GM23338 (cell line): ENCODE data around the gene NADK. TPM values are rescaled to one million over a fixed set of nuclear protein-coding genes. Genes with fewer than 3 reads are reported as not detected.

Experiments
- ATAC-seq: fragments of 200-7000 bp; cut with Tn5 transposase; 3 replicates; pipeline ENCODE4 v1.9.1; 2020
- DNase-seq: peaks from one replicate; pipeline ENCODE4 v3.0.0-alpha.2; 2015; ENCODE audit warnings: low spot score
- H2AFZ ChIP-seq: fragments of 200-600 bp; sonication (generic); 2 replicates; pipeline ENCODE4 v1.8.0; 2016; ENCODE audit warnings: antibody characterized with exemption, mild to moderate bottlenecking, moderate library complexity
- H3F3A ChIP-seq: fragments of 200-600 bp; sonication (generic); replicated peaks from 2 replicates; pipeline ENCODE4 v1.8.0; 2017; ENCODE audit warnings: antibody characterized with exemption, mixed run types, low read depth
- H3K27ac ChIP-seq: fragments of 200-600 bp; sonication (generic); 2 replicates; pipeline ENCODE4 v1.6.1; 2016; ENCODE audit warnings: low read depth
- H3K27me3 ChIP-seq: fragments of 200-600 bp; sonication (generic); 2 replicates; pipeline ENCODE4 v1.8.0; 2016; ENCODE audit warnings: mild to moderate bottlenecking, mixed run types, moderate library complexity; ENCODE audit not compliant: insufficient read depth
- H3K36me3 ChIP-seq: fragments of 200-600 bp; sonication (generic); 2 replicates; pipeline ENCODE4 v1.8.0; 2016; ENCODE audit warnings: mild to moderate bottlenecking; ENCODE audit not compliant: insufficient read depth
- H3K4me1 ChIP-seq: fragments of 200-600 bp; sonication (generic); 2 replicates; pipeline ENCODE4 v1.8.0; 2016; ENCODE audit warnings: mild to moderate bottlenecking, moderate library complexity; ENCODE audit not compliant: insufficient read depth
- H3K4me2 ChIP-seq: fragments of 200-600 bp; sonication (generic); 2 replicates; pipeline ENCODE4 v1.7.1; 2017; ENCODE audit warnings: mixed run types
- H3K4me3 ChIP-seq: fragments of 200-600 bp; sonication (generic); 2 replicates; pipeline ENCODE4 v1.6.1; 2016; ENCODE audit warnings: mixed run types
- H3K79me2 ChIP-seq: fragments of 200-600 bp; sonication (generic); replicated peaks from 2 replicates; pipeline ENCODE4 v1.8.0; 2017; ENCODE audit warnings: mild to moderate bottlenecking; ENCODE audit not compliant: insufficient read depth
- H3K9me2 ChIP-seq: fragments of 200-600 bp; sonication (generic); 2 replicates; pipeline ENCODE4 v1.8.0; 2017; ENCODE audit not compliant: insufficient read depth
- H4K20me1 ChIP-seq: fragments of 200-600 bp; sonication (generic); replicated peaks from 2 replicates; pipeline ENCODE4 v1.8.0; 2017; ENCODE audit warnings: mild to moderate bottlenecking; ENCODE audit not compliant: insufficient read depth
- H3K27ac Mint-ChIP-seq: 2 replicates; pipeline ENCODE4 v1.8.0; 2020; ENCODE audit warnings: inconsistent platforms, mild to moderate bottlenecking, moderate library complexity, mixed read lengths
- H3K27me3 Mint-ChIP-seq: 3 replicates; pipeline ENCODE4 v1.8.0; 2022; ENCODE audit warnings: low read depth, mild to moderate bottlenecking, moderate library complexity, mixed read lengths, inconsistent platforms; ENCODE audit not compliant: insufficient read depth, poor library complexity
- H3K36me3 Mint-ChIP-seq: 3 replicates; pipeline ENCODE4 v1.8.0; 2021; ENCODE audit warnings: low read depth, mild to moderate bottlenecking, inconsistent platforms, moderate library complexity, mixed read lengths
- H3K4me1 Mint-ChIP-seq: 3 replicates; pipeline ENCODE4 v1.8.0; 2020; ENCODE audit warnings: mild to moderate bottlenecking, inconsistent platforms, mixed read lengths
- H3K4me3 Mint-ChIP-seq: 3 replicates; pipeline ENCODE4 v1.8.0; 2021; ENCODE audit warnings: moderate library complexity, mild to moderate bottlenecking, inconsistent platforms, mixed read lengths
- H3K9me3 Mint-ChIP-seq: 3 replicates; pipeline ENCODE4 v1.8.0; 2020; ENCODE audit warnings: moderate library complexity, mild to moderate bottlenecking, inconsistent platforms, mixed read lengths
- CREB1 ChIP-seq: fragments of 250-450 bp; sonication (Bioruptor Pico); IDR thresholded peaks from 2 replicates; pipeline ENCODE4 v1.5.0; 2020; ENCODE audit warnings: low read depth, mild to moderate bottlenecking, moderate library complexity
- NANOG ChIP-seq: IDR thresholded peaks from 2 replicates; pipeline ENCODE4 v1.6.1; 2016; ENCODE audit warnings: antibody characterized with exemption, borderline replicate concordance
- POLR2AphosphoS5 ChIP-seq: IDR thresholded peaks from 2 replicates; pipeline ENCODE4 v1.6.1; 2016; ENCODE audit warnings: antibody characterized with exemption, low read depth
- STAT1 ChIP-seq: IDR thresholded peaks from one replicate; pipeline ENCODE4 v1.6.1; 2016; ENCODE audit warnings: antibody characterized with exemption; ENCODE audit not compliant: unreplicated experiment
- ZNF331 ChIP-seq: fragments of 250-450 bp; sonication (Bioruptor Pico); IDR thresholded peaks from 2 replicates; pipeline ENCODE4 v1.5.0; 2020; ENCODE audit warnings: low read depth, mild to moderate bottlenecking, moderate library complexity
- polyA plus RNA-seq: library from polyadenylated mRNA; unstranded; fragments of >200 nt; fragmentation: Nextera tagmentation; extraction: Ambion mirVana; gene quantifications from 2 replicates; pipeline ENCODE4 v1.2.1, GENCODE V29; 2016
- total RNA-seq: library from RNA; depleted of rRNA; stranded (reverse); fragments of >200 nt; shearing (Covaris generic); gene quantifications from 2 replicates; pipeline ENCODE4 v1.2.3, GENCODE V29; 2014
- TF ChIP-seq, protein P1 (sequence below): IDR thresholded peaks from one replicate; pipeline ENCODE4 v1.6.1; 2018; ENCODE audit warnings: antibody characterized with exemption; ENCODE audit not compliant: unreplicated experiment
- TF ChIP-seq, protein P2 (sequence below): IDR thresholded peaks from 2 replicates; pipeline ENCODE4 v1.6.1; 2016; ENCODE audit warnings: antibody characterized with exemption
- TF ChIP-seq, protein P3 (sequence below): fragments of 250-450 bp; sonication (Bioruptor Pico); IDR thresholded peaks from 2 replicates; pipeline ENCODE4 v1.5.0; 2020; ENCODE audit warnings: mild to moderate bottlenecking, moderate library complexity

Gene NADK
- total and polyA plus RNA-seq, 2 experiments from 2014 or later: 45.3 to 73.2 TPM

DNA sequence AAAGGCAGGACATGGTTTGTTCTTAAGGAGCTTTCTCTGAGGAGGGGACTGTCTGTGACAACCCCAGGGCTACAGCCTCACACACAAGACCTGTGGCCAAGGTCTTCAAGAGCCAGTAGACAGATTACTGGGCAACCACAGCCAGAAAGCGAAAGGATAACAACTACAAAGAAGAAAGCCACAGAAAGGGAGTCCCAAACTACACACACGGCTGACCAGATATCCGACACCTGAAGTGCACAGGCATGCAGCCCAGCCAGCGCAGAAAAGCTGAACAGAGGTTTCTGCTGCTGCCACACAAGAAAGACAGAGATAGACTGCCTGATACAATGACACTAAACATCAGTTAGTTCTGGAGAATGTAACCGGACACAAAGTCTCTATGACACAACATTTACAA is 21.4 kb upstream of the NADK start:
- Histone ChIP-seq H3K79me2 (peaks cover 71% of the 10 kb centered on the region), H3F3A (peaks cover 41% of the 10 kb centered on the region), H3K4me2 (no peak overlapping the region), H2AFZ (no peak overlapping the region), H4K20me1 (peaks cover 24% of the 10 kb centered on the region), H3K9me2 (no peaks in the 10 kb centered on the region), H3K27ac (peak overlapping the region; percentile 24; the same call in 1 of the 2 replicates), H3K36me3 (peaks cover 39% of the 10 kb centered on the region), H3K4me1 (no peaks in the 10 kb centered on the region), H3K4me3 (no peak overlapping the region), H3K27me3 (no peaks in the 10 kb centered on the region)
- DNase-seq (no peak), ATAC-seq (no peak)
- Mint-ChIP-seq H3K4me3 (no peak overlapping the region), H3K9me3 (no peaks in the 10 kb centered on the region), H3K27me3 (peaks cover 2% of the 10 kb centered on the region), H3K4me1 (no peaks in the 10 kb centered on the region), H3K36me3 (peaks cover 71% of the 10 kb centered on the region), H3K27ac (peak overlapping the region; percentile 29)
- TF ChIP-seq, protein P1, sequence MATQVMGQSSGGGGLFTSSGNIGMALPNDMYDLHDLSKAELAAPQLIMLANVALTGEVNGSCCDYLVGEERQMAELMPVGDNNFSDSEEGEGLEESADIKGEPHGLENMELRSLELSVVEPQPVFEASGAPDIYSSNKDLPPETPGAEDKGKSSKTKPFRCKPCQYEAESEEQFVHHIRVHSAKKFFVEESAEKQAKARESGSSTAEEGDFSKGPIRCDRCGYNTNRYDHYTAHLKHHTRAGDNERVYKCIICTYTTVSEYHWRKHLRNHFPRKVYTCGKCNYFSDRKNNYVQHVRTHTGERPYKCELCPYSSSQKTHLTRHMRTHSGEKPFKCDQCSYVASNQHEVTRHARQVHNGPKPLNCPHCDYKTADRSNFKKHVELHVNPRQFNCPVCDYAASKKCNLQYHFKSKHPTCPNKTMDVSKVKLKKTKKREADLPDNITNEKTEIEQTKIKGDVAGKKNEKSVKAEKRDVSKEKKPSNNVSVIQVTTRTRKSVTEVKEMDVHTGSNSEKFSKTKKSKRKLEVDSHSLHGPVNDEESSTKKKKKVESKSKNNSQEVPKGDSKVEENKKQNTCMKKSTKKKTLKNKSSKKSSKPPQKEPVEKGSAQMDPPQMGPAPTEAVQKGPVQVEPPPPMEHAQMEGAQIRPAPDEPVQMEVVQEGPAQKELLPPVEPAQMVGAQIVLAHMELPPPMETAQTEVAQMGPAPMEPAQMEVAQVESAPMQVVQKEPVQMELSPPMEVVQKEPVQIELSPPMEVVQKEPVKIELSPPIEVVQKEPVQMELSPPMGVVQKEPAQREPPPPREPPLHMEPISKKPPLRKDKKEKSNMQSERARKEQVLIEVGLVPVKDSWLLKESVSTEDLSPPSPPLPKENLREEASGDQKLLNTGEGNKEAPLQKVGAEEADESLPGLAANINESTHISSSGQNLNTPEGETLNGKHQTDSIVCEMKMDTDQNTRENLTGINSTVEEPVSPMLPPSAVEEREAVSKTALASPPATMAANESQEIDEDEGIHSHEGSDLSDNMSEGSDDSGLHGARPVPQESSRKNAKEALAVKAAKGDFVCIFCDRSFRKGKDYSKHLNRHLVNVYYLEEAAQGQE: no peak
- TF ChIP-seq CREB1 (no peak), STAT1 (no peak), NANOG (no peak), POLR2AphosphoS5 (no peak), ZNF331 (CRISPR knock-in tag) (no peak)
- TF ChIP-seq, protein P2, sequence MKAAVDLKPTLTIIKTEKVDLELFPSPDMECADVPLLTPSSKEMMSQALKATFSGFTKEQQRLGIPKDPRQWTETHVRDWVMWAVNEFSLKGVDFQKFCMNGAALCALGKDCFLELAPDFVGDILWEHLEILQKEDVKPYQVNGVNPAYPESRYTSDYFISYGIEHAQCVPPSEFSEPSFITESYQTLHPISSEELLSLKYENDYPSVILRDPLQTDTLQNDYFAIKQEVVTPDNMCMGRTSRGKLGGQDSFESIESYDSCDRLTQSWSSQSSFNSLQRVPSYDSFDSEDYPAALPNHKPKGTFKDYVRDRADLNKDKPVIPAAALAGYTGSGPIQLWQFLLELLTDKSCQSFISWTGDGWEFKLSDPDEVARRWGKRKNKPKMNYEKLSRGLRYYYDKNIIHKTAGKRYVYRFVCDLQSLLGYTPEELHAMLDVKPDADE: no peak
- TF ChIP-seq, protein P3, sequence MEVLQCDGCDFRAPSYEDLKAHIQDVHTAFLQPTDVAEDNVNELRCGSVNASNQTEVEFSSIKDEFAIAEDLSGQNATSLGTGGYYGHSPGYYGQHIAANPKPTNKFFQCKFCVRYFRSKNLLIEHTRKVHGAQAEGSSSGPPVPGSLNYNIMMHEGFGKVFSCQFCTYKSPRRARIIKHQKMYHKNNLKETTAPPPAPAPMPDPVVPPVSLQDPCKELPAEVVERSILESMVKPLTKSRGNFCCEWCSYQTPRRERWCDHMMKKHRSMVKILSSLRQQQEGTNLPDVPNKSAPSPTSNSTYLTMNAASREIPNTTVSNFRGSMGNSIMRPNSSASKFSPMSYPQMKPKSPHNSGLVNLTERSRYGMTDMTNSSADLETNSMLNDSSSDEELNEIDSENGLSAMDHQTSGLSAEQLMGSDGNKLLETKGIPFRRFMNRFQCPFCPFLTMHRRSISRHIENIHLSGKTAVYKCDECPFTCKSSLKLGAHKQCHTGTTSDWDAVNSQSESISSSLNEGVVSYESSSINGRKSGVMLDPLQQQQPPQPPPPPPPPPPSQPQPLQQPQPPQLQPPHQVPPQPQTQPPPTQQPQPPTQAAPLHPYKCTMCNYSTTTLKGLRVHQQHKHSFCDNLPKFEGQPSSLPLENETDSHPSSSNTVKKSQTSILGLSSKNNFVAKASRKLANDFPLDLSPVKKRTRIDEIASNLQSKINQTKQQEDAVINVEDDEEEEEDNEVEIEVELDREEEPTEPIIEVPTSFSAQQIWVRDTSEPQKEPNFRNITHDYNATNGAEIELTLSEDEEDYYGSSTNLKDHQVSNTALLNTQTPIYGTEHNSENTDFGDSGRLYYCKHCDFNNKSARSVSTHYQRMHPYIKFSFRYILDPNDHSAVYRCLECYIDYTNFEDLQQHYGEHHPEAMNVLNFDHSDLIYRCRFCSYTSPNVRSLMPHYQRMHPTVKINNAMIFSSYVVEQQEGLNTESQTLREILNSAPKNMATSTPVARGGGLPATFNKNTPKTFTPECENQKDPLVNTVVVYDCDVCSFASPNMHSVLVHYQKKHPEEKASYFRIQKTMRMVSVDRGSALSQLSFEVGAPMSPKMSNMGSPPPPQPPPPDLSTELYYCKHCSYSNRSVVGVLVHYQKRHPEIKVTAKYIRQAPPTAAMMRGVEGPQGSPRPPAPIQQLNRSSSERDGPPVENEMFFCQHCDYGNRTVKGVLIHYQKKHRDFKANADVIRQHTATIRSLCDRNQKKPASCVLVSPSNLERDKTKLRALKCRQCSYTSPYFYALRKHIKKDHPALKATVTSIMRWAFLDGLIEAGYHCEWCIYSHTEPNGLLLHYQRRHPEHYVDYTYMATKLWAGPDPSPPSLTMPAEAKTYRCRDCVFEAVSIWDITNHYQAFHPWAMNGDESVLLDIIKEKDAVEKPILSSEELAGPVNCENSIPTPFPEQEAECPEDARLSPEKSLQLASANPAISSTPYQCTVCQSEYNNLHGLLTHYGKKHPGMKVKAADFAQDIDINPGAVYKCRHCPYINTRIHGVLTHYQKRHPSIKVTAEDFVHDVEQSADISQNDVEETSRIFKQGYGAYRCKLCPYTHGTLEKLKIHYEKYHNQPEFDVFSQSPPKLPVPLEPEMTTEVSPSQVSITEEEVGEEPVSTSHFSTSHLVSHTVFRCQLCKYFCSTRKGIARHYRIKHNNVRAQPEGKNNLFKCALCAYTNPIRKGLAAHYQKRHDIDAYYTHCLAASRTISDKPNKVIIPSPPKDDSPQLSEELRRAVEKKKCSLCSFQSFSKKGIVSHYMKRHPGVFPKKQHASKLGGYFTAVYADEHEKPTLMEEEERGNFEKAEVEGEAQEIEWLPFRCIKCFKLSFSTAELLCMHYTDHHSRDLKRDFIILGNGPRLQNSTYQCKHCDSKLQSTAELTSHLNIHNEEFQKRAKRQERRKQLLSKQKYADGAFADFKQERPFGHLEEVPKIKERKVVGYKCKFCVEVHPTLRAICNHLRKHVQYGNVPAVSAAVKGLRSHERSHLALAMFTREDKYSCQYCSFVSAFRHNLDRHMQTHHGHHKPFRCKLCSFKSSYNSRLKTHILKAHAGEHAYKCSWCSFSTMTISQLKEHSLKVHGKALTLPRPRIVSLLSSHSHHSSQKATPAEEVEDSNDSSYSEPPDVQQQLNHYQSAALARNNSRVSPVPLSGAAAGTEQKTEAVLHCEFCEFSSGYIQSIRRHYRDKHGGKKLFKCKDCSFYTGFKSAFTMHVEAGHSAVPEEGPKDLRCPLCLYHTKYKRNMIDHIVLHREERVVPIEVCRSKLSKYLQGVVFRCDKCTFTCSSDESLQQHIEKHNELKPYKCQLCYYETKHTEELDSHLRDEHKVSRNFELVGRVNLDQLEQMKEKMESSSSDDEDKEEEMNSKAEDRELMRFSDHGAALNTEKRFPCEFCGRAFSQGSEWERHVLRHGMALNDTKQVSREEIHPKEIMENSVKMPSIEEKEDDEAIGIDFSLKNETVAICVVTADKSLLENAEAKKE (CRISPR knock-in tag): no peak
